Endothelial cell of umbilical vein (primary cell): ENCODE results near the gene GFRA3. TPM values are rescaled to one million over a fixed set of nuclear protein-coding genes. Genes with fewer than 3 reads are reported as not detected.
A peak's percentile ranks its signal among the peaks of the same experiment; 100 is the strongest.

Source experiments
- BruUV-seq: library from RNA; stranded (reverse); fragments of 400-500 nt; replicated peaks from 2 replicates; lab custom pipeline; 2021; lab: Mats Ljungman, UMichigan
- CTCF ChIA-PET: fragments of 300-600, 350-600 bp; sonication (Branson Sonifier 250); formaldehyde crosslinking; loops from one replicate; lab custom pipeline; 2021; ENCODE audit warnings: antibody characterized with exemption, inconsistent platforms; lab: Charles Lee
- POLR2A ChIA-PET: fragments of 300-600, 350-600 bp; sonication (Branson Sonifier 250); formaldehyde crosslinking; loops from one replicate; lab custom pipeline; 2021; ENCODE audit warnings: antibody characterized with exemption, inconsistent platforms; lab: Charles Lee
- DNase-seq: peaks from one replicate; pipeline ENCODE4 v3.0.0-alpha.2; 2011; ENCODE audit warnings: low read depth, low spot score
- FAIRE-seq: peaks from 2 replicates; lab custom pipeline; 2011; peaks lifted over from hg19 to GRCh38; lab: Jason Lieb, UNC
- H2AFZ ChIP-seq: 2 replicates; pipeline ENCODE4 v1.6.0; 2012; ENCODE audit warnings: low read depth, low read length, control low read depth, inconsistent platforms
- H3K27ac ChIP-seq: 2 replicates; pipeline ENCODE4 v1.5.1; 2011; ENCODE audit warnings: low read depth, mild to moderate bottlenecking, control low read depth, low read length, moderate library complexity; ENCODE audit not compliant: insufficient read depth
- H3K27me3 ChIP-seq, 2 experiments: 2 replicates each; pipeline versions ENCODE4 v1.6.0 to v1.6.1; 2011; ENCODE audit warnings: low read length in 2 of 2, mixed read lengths in 1 of 2; ENCODE audit not compliant: control insufficient read depth in 2 of 2, insufficient read depth in 2 of 2
- H3K36me3 ChIP-seq, 2 experiments: 2 replicates in 1 of 2; 3 replicates in 1 of 2; pipeline ENCODE4 v1.5.1; 2011; ENCODE audit warnings: low read length in 2 of 2, mild to moderate bottlenecking in 1 of 2, moderate library complexity in 1 of 2; ENCODE audit not compliant: control insufficient read depth in 2 of 2, insufficient read depth in 2 of 2; ENCODE audit errors: extremely low read depth in 1 of 2
- H3K4me1 ChIP-seq: 3 replicates; pipeline ENCODE4 v1.5.1; 2011; ENCODE audit warnings: mild to moderate bottlenecking, low read length; ENCODE audit not compliant: control insufficient read depth, insufficient read depth; ENCODE audit errors: extremely low read depth
- H3K4me2 ChIP-seq: 2 replicates; pipeline ENCODE4 v1.6.1; 2011; ENCODE audit warnings: low read length, control low read depth, mixed read lengths; ENCODE audit not compliant: insufficient read depth
- H3K4me3 ChIP-seq, 3 experiments: fragments of 200-600 bp in 1 of 3; sonication (generic), shearing (Covaris generic) in 1 of 3; replicated peaks in 1 of 3; 2 replicates each; pipeline ENCODE4 v1.5.1; 2011 to 2016; ENCODE audit warnings: control low read depth in 3 of 3, low read length in 3 of 3, mild to moderate bottlenecking in 2 of 3, inconsistent platforms in 1 of 3, low read depth in 1 of 3, moderate library complexity in 1 of 3; ENCODE audit not compliant: insufficient read depth in 1 of 3
- H3K79me2 ChIP-seq: 2 replicates; pipeline ENCODE4 v1.6.0; 2012; ENCODE audit warnings: low read length, inconsistent platforms; ENCODE audit not compliant: control insufficient read depth, insufficient read depth
- H3K9ac ChIP-seq: replicated peaks from 2 replicates; pipeline ENCODE3; 2011; ENCODE audit warnings: low read length, control low read depth; ENCODE audit not compliant: insufficient read depth; ENCODE audit errors: extremely low read depth
- H3K9me1 ChIP-seq: replicated peaks from 3 replicates; pipeline ENCODE4 v1.6.0; 2011; ENCODE audit warnings: mild to moderate bottlenecking, low read length; ENCODE audit not compliant: control insufficient read depth, insufficient read depth; ENCODE audit errors: extremely low read depth
- H3K9me3 ChIP-seq: replicated peaks from 2 replicates; pipeline ENCODE4 v1.5.1; 2012; ENCODE audit warnings: low read length, inconsistent platforms; ENCODE audit not compliant: control insufficient read depth, insufficient read depth
- H4K20me1 ChIP-seq: replicated peaks from 2 replicates; pipeline ENCODE3; 2011; ENCODE audit warnings: mild to moderate bottlenecking, low read length; ENCODE audit not compliant: control insufficient read depth, insufficient read depth; ENCODE audit errors: extremely low read depth
- FOS ChIP-seq: IDR thresholded peaks from 2 replicates; pipeline ENCODE4 v1.6.1; 2011; ENCODE audit warnings: mild to moderate bottlenecking, low read length, moderate library complexity, borderline replicate concordance; ENCODE audit not compliant: insufficient read depth
- GATA2 ChIP-seq: IDR thresholded peaks from 2 replicates; pipeline ENCODE4 v1.7.0; 2011; ENCODE audit warnings: low read depth, mild to moderate bottlenecking, moderate library complexity, mixed read lengths, low read length; ENCODE audit not compliant: insufficient read length, insufficient read depth
- JUN ChIP-seq: IDR thresholded peaks from 2 replicates; pipeline ENCODE4 v1.6.1; 2011; ENCODE audit warnings: borderline replicate concordance, low read depth; ENCODE audit not compliant: insufficient read length, insufficient read depth
- MYC ChIP-seq: IDR thresholded peaks from one replicate; pipeline ENCODE4 v1.6.1; 2011; ENCODE audit warnings: mild to moderate bottlenecking, low read depth, low read length
- POLR2A ChIP-seq: IDR thresholded peaks from 2 replicates; pipeline ENCODE4 v1.6.1; 2012; ENCODE audit warnings: low read depth, mild to moderate bottlenecking, control low read depth, low read length
- dilution Hi-C: fragments of 300-500 bp; cut with MboI; formaldehyde crosslinking; loops from one replicate; pipeline ENCODE4 v1.15.0; 2019; ENCODE audit warnings: low sequenced_read_pairs; ENCODE audit not compliant: extremely low pct_ligation_motif_present
- intact Hi-C: fragments of 100-400 bp; cut with micrococcal nuclease; formaldehyde crosslinking; loops from one replicate; pipeline ENCODE4 v1.10.0; 2022
- polyA plus RNA-seq, 4 experiments: library from polyadenylated mRNA; depleted of rRNA in 3 of 4; stranded (reverse) in 3 of 4; unstranded in 1 of 4; fragments of >200 nt; gene quantifications; 2 replicates each; pipeline versions ENCODE4 v1.2.1 to v1.2.3, GENCODE V29; 2011 to 2012; ENCODE audit warnings: missing spikeins in 1 of 4
- total RNA-seq: library from RNA; stranded (reverse); gene quantifications from 2 replicates; pipeline ENCODE4 v1.2.3, GENCODE V29; 2021
- TF ChIP-seq, protein P1 (sequence below), 2 donors: IDR thresholded peaks; 1 replicate in 1 of 2; 2 replicates in 1 of 2; pipeline ENCODE4 v1.5.1; 2011; ENCODE audit warnings: low read length in 2 of 2, mild to moderate bottlenecking in 2 of 2, moderate library complexity in 2 of 2, control low read depth in 1 of 2, inconsistent platforms in 1 of 2, low read depth in 1 of 2; ENCODE audit not compliant: insufficient read depth in 1 of 2; ENCODE audit errors: extremely low read depth in 1 of 2
- TF ChIP-seq, protein P2 (sequence below): IDR thresholded peaks from 2 replicates; pipeline ENCODE4 v1.6.1; 2011; ENCODE audit not compliant: insufficient read depth, insufficient read length

The GFRA3 gene
- total and polyA plus RNA-seq, 2 donors (not counting 3 experiments of a cell fraction or from before 2014, with no cell fraction given), result 0.10 TPM; not detected in 1

DNA sequence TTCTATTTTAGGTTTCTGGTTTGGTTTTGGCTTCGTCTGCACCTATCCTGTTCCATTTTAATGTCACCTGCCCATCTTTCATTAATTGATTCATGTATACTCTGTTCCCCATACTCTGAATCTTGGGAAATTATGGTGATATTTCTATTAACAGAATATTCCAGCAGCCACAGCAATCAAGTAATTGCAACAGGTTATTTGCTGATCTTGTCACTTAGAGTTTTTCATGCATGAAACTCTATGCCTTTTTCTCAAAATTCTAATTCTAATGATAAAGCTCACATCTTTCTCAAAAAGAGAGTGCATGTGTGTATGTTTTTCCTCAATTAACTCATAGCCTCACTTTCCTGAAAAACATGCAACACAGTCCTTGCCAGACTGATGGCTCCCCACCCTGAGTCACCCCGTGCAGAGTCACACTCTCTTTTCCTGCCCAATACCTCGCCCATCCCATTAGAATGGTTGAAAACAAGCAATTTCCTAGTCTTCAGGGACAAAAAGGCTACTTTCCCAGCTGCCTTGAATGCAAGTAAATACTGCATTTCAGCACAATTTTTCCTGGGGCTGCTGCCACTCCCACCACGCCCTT lies 15.6 kb downstream of the GFRA3 start:
- Histone ChIP-seq H4K20me1 (no peaks in the 10 kb centered on the region), H3K9ac (no peak overlapping the region), H3K4me1 (peaks cover 2% of the 10 kb centered on the region), H3K27me3 (peaks cover 2% of the 10 kb centered on the region in 2 experiments), H3K27ac (no peak overlapping the region), H3K4me3 (no peak overlapping the region), H3K4me2 (no peak overlapping the region), H3K79me2 (no peaks in the 10 kb centered on the region), H3K9me1 (no peaks in the 10 kb centered on the region), H3K9me3 (no peaks in the 10 kb centered on the region), H2AFZ (peak overlapping the region; percentile 69), H3K36me3 (no peaks in the 10 kb centered on the region)
- CTCF ChIA-PET, result interaction anchor here (1.6 kb wide), 1 partner anchor 17 kb away, joined by 3 read pairs; no protein-coding TSS in a partner anchor
- no TSS peak for BruUV-seq
- FAIRE-seq (peak; percentile 42), DNase-seq (peak; percentile 36)
- intact Hi-C loops (no loop called here), dilution Hi-C loops (no loop called here)
- POLR2A ChIA-PET, result no interaction called here
- peak; percentile 81 for TF ChIP-seq FOS
- TF ChIP-seq, protein P1, sequence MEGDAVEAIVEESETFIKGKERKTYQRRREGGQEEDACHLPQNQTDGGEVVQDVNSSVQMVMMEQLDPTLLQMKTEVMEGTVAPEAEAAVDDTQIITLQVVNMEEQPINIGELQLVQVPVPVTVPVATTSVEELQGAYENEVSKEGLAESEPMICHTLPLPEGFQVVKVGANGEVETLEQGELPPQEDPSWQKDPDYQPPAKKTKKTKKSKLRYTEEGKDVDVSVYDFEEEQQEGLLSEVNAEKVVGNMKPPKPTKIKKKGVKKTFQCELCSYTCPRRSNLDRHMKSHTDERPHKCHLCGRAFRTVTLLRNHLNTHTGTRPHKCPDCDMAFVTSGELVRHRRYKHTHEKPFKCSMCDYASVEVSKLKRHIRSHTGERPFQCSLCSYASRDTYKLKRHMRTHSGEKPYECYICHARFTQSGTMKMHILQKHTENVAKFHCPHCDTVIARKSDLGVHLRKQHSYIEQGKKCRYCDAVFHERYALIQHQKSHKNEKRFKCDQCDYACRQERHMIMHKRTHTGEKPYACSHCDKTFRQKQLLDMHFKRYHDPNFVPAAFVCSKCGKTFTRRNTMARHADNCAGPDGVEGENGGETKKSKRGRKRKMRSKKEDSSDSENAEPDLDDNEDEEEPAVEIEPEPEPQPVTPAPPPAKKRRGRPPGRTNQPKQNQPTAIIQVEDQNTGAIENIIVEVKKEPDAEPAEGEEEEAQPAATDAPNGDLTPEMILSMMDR (IDR thresholded peaks at IDR 0.05; ENCODE audit: extremely low read depth in 1 of 2, insufficient read depth in 1 of 2, low read depth in 1 of 2, low read length in 2 of 2), result no peak

DNA sequence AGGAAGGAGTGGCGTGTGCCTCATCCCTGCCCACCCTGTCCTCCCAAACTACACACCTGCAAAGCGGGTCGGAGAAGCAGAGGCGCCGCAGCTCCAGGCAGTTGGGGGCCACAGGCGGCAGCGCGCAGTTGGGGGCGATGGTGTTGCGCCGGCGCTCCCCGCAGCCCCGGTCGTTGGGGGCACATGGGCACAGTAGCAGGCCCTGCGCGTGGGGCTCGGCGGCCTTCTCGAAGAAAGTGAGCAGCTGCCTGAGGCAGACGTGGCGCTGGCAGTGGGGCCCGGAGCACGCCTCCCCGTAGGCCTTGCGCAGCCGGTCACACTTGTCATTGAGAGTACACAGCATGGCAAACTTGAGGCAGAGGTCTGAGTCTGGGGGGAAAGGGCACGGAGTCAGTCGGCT lies 16.8 kb downstream of the GFRA3 start:
- peaks cover 2% of the 10 kb centered on the region in 2 experiments for H3K27me3 ChIP-seq
- intact Hi-C loops, result no loop called here
- dilution Hi-C loops, result no loop called here
- H4K20me1 ChIP-seq, result no peaks in the 10 kb centered on the region
- H3K36me3 ChIP-seq, result no peaks in the 10 kb centered on the region
- FAIRE-seq (no peak), DNase-seq (no peak)
- H3K79me2 ChIP-seq, result no peaks in the 10 kb centered on the region
- BruUV-seq, result no TSS peak
- no peak overlapping the region for H2AFZ ChIP-seq
- H3K9me3 ChIP-seq, result no peaks in the 10 kb centered on the region
- POLR2A ChIA-PET, result no interaction called here
- no peak overlapping the region for H3K4me2 ChIP-seq
- H3K9me1 ChIP-seq, result no peaks in the 10 kb centered on the region
- H3K27ac ChIP-seq, result no peak overlapping the region
- TF ChIP-seq, protein P1 (IDR thresholded peaks at IDR 0.05; ENCODE audit: extremely low read depth in 1 of 2, insufficient read depth in 1 of 2, low read depth in 1 of 2, low read length in 2 of 2), result no peak
- TF ChIP-seq GATA2 (no peak), JUN (no peak), POLR2A (no peak), FOS (no peak), MYC (no peak)
- TF ChIP-seq, protein P2, sequence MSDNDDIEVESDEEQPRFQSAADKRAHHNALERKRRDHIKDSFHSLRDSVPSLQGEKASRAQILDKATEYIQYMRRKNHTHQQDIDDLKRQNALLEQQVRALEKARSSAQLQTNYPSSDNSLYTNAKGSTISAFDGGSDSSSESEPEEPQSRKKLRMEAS, result no peak
- H3K9ac ChIP-seq, result no peak overlapping the region
- H3K4me3 ChIP-seq, result no peak overlapping the region
- H3K4me1 ChIP-seq, result peaks cover 2% of the 10 kb centered on the region
- CTCF ChIA-PET, result no interaction called here
